K562 (cell line): ENCODE data around the gene HDGFL2. TPM values are rescaled to one million over a fixed set of nuclear protein-coding genes. Genes with fewer than 3 reads are reported as not detected.
A peak's percentile ranks its signal among the peaks of the same experiment; 100 is the strongest.

ENCODE experiments used
- FIP1L1 ChIP-seq: fragments of 200-400 bp; formaldehyde crosslinking; IDR thresholded peaks from 2 replicates; pipeline ENCODE4 v1.6.1; 2018; ENCODE audit warnings: mild to moderate bottlenecking, low read depth, low read length; ENCODE audit not compliant: poor library complexity, severe bottlenecking
- GMEB1 ChIP-seq: fragments of 250-450 bp; sonication (Bioruptor Pico); IDR thresholded peaks from 2 replicates; pipeline ENCODE4 v1.4.0; 2020; ENCODE audit warnings: mild to moderate bottlenecking
- IRF9 ChIP-seq: fragments of 450-650 bp; IDR thresholded peaks from 2 replicates; pipeline ENCODE4 v1.6.1; 2016; ENCODE audit warnings: missing biosample characterization, missing genetic modification characterization
- KDM1A ChIP-seq, 2 experiments: fragments of 450-650 bp; IDR thresholded peaks; 2 replicates each; pipeline ENCODE4 v1.6.1; 2016; ENCODE audit warnings: mild to moderate bottlenecking in 2 of 2
- KLF10 ChIP-seq: fragments of 250-450 bp; sonication (Bioruptor Pico); IDR thresholded peaks from 2 replicates; pipeline ENCODE4 v1.6.1; 2021; ENCODE audit warnings: matching md5 sums
- REST ChIP-seq, 2 experiments: fragments of 450-650 bp; formaldehyde crosslinking in 1 of 2; IDR thresholded peaks; 2 replicates each; pipeline versions ENCODE4 v1.4.0 to v1.6.1; 2014 to 2020; ENCODE audit warnings: mild to moderate bottlenecking in 2 of 2, borderline replicate concordance in 1 of 2, low read depth in 1 of 2
- ZBTB7A ChIP-seq: IDR thresholded peaks from 2 replicates; pipeline ENCODE4 v1.6.1; 2011; ENCODE audit warnings: low read depth, mild to moderate bottlenecking, low read length, moderate library complexity, borderline replicate concordance; ENCODE audit not compliant: control insufficient read depth
- ZFX ChIP-seq: sonication (generic); formaldehyde crosslinking; IDR thresholded peaks from 2 replicates; pipeline ENCODE4 v1.8.0; 2022; ENCODE audit warnings: mild to moderate bottlenecking, missing genetic modification reagents, moderate library complexity
- ZNF12 ChIP-seq: sonication (generic); formaldehyde crosslinking; IDR thresholded peaks from 2 replicates; pipeline ENCODE4 v1.4.0; 2020; ENCODE audit warnings: mild to moderate bottlenecking, missing genetic modification reagents
- ZNF436 ChIP-seq: fragments of 250-450, 450-650 bp; sonication (Bioruptor Pico); formaldehyde crosslinking; IDR thresholded peaks from 2 replicates; pipeline ENCODE4 v1.7.0; 2020; ENCODE audit warnings: mild to moderate bottlenecking
- ZNF512 ChIP-seq: IDR thresholded peaks from 2 replicates; pipeline ENCODE4 v1.6.1; 2016; ENCODE audit warnings: missing genetic modification characterization, missing compliant biosample characterization
- polyA plus RNA-seq, 8 experiments: library from polyadenylated mRNA; depleted of rRNA in 4 of 8; stranded (reverse) in 5 of 8; unstranded in 3 of 8; fragments of >200 nt; fragmentation: Nextera tagmentation in 2 of 8; fragmentation: Illumina TruSeq in 1 of 8; extraction: Ambion mirVana in 2 of 8; extraction: Trizol in 1 of 8; gene quantifications; 2 replicates each; pipeline versions ENCODE4 v1.2.1 to v1.2.3, GENCODE V29; 2011 to 2014; ENCODE audit warnings: inconsistent platforms in 1 of 8, missing spikeins in 1 of 8
- total RNA-seq, 7 experiments: library from RNA; depleted of rRNA in 6 of 7; stranded (reverse); fragments of >200 nt in 6 of 7; fragmentation: Illumina TruSeq in 2 of 7; extraction: Trizol in 2 of 7; gene quantifications; 2 replicates each; pipeline versions ENCODE4 v1.2.1 to v1.2.3, GENCODE V29; 2011 to 2021; ENCODE audit warnings: low replicate concordance in 1 of 7

HDGFL2 gene
- total and polyA plus RNA-seq, 9 of the 15 experiments (the other 6 are each of a cell fraction or from before 2014, with no cell fraction given): 0.13 to 61.7 (median 16.0) TPM

GRCh38 chr19:4455719-4456475, 16.2 kb upstream of the HDGFL2 start (continued):
- no peak for TF ChIP-seq IRF9 (tag)
- TF ChIP-seq REST (IDR thresholded peaks at IDR 0.05; ENCODE audit: borderline replicate concordance): peak; percentile 14; the same call in 1 of the 2 replicates
- TF ChIP-seq REST (CRISPR knock-in tag; IDR thresholded peaks at IDR 0.05; ENCODE audit: low read depth): no peak
- TF ChIP-seq ZNF12 (CRISPR knock-in tag): 0 out of 2 replicates have a peak, but pooled peaks have one; percentile 23
- TF ChIP-seq KDM1A (IDR thresholded peaks at IDR 0.05): no peak
- no peak for TF ChIP-seq GMEB1 (CRISPR knock-in tag)
- TF ChIP-seq ZBTB7A: no peak
- no peak for TF ChIP-seq FIP1L1
- TF ChIP-seq ZFX: peak; percentile 20; the same call in 1 of the 2 replicates
- no peak for TF ChIP-seq ZNF436 (CRISPR knock-in tag)
- TF ChIP-seq ZNF512 (tag): no peak
- no peak for TF ChIP-seq KLF10 (CRISPR knock-in tag)
